ENCODE data around the gene S100A2.

GRCh38 chr1:153526132-153526543, 39.5 kb downstream of the S100A2 start:
- no peak for TF ChIP-seq CTCF (IDR thresholded peaks at IDR 0.05; ENCODE audit: low read length)
- TF ChIP-seq EZH2 (optimal IDR thresholded peaks at IDR 0.05; ENCODE audit: low read depth, low read length) = no peak

Data from MM.1S (cell line).